ENCODE measurements around the gene ECI1.

DNA sequence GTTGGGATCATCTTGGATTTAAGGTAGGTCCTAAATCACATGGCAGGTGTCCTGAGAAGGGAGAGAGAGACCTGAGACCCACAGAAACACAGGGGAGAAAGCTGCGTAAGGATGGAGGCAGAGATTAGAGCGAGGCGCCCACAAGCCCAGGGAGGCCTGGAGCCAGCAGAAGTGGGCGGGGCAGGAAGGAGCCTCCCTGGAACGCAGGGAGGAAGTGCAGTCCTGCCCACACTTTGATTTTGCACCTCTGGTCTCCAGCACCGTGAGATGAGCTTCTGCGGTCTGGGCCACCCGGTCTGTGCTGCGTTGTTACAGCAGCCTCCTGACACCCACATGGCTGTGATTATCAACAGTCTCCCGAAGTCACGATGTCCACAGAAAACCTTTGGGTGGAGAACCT, 8.8 kb downstream of the ECI1 start:
- TF ChIP-seq, protein P1, sequence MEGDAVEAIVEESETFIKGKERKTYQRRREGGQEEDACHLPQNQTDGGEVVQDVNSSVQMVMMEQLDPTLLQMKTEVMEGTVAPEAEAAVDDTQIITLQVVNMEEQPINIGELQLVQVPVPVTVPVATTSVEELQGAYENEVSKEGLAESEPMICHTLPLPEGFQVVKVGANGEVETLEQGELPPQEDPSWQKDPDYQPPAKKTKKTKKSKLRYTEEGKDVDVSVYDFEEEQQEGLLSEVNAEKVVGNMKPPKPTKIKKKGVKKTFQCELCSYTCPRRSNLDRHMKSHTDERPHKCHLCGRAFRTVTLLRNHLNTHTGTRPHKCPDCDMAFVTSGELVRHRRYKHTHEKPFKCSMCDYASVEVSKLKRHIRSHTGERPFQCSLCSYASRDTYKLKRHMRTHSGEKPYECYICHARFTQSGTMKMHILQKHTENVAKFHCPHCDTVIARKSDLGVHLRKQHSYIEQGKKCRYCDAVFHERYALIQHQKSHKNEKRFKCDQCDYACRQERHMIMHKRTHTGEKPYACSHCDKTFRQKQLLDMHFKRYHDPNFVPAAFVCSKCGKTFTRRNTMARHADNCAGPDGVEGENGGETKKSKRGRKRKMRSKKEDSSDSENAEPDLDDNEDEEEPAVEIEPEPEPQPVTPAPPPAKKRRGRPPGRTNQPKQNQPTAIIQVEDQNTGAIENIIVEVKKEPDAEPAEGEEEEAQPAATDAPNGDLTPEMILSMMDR (IDR thresholded peaks at IDR 0.05): no peak
- TF ChIP-seq POLR2AphosphoS5 (IDR thresholded peaks at IDR 0.05) (no peak), POLR2A (IDR thresholded peaks at IDR 0.05) (no peak)
